Measurements from ENCODE around the gene EPHA4. TPM values are rescaled to one million over a fixed set of nuclear protein-coding genes. Genes with fewer than 3 reads are reported as not detected.

The EPHA4 gene
- total and polyA plus RNA-seq, 2 of the 4 experiments (the other 2 are of a cell fraction): 36.9 to 132 TPM

GRCh38 chr2:221420245-221420644, 151.9 kb downstream of the EPHA4 start:
- H3K18ac ChIP-seq (ENCODE audit: low read depth, low read length): no peak overlapping the region
- DNase-seq (no peak), ATAC-seq (ENCODE audit: low read depth) (no peak)
- H2AFZ ChIP-seq (replicated peaks; ENCODE audit: low read length, poor library complexity): no peak overlapping the region
- no peak overlapping the region for H3K4me3 ChIP-seq (ENCODE audit: insufficient read depth, low read depth, low read length)
- H3K4me2 ChIP-seq (ENCODE audit: low read depth, low read length): no peak overlapping the region
- dilution Hi-C loops (cut with HindIII; ENCODE audit: low sequenced_read_pairs, unreplicated experiment): no loop called here
- H2BK120ac ChIP-seq (ENCODE audit: low read depth, low read length): no peak overlapping the region
- peaks cover 2% of the 10 kb centered on the region; the same call in 1 of the 2 replicates for H3K9me3 ChIP-seq (ENCODE audit: control insufficient read depth, insufficient read depth, low read length)
- no peak overlapping the region for H3K14ac ChIP-seq (replicated peaks; ENCODE audit: low read depth, low read length)
- in situ Hi-C loops (cut with MboI; ENCODE audit: low sequenced_read_pairs): no loop called here
- H2BK15ac ChIP-seq (ENCODE audit: low read depth, low read length): no peak overlapping the region
- no TSS peak for BruUV-seq (replicated peaks)
- peaks cover 23% of the 10 kb centered on the region for H3K36me3 ChIP-seq (ENCODE audit: control insufficient read depth, insufficient read depth, low read length)
- no peak overlapping the region for H4K5ac ChIP-seq (ENCODE audit: low read depth, low read length)
- H3K4me1 ChIP-seq (ENCODE audit: control insufficient read depth, insufficient read depth, low read length): peaks cover 2% of the 10 kb centered on the region; the same call in 1 of the 2 replicates
- peaks cover 0 to 5% of the 10 kb centered on the region in 2 experiments; a peak in 1 of 4 replicates for H3K79me1 ChIP-seq (ENCODE audit: low read depth in 1 of 2, low read length in 2 of 2)
- H3K56ac ChIP-seq (ENCODE audit: extremely low read depth, insufficient read depth, low read length): no peak overlapping the region
- H3K9ac ChIP-seq (ENCODE audit: low read depth, low read length): no peak overlapping the region
- H2BK5ac ChIP-seq (ENCODE audit: low read depth, low read length, poor library complexity, severe bottlenecking): no peak overlapping the region
- H3K9me1 ChIP-seq (ENCODE audit: insufficient read depth, low read length): no peaks in the 10 kb centered on the region
- H2AK9ac ChIP-seq (replicated peaks; ENCODE audit: low read depth, low read length, poor library complexity): no peak overlapping the region
- H4K20me1 ChIP-seq (ENCODE audit: insufficient read depth, low read length): no peaks in the 10 kb centered on the region
- no peak overlapping the region for H3K27ac ChIP-seq (ENCODE audit: insufficient read depth, low read length)
- TF ChIP-seq BHLHE40 (IDR thresholded peaks at IDR 0.05; ENCODE audit: low read depth, low read length) (no peak), POLR2A (IDR thresholded peaks at IDR 0.05; ENCODE audit: low read depth, low read length) (no peak), CHD1 (IDR thresholded peaks at IDR 0.05; ENCODE audit: low read depth, low read length) (no peak), CEBPB (IDR thresholded peaks at IDR 0.05; ENCODE audit: low read depth, low read length) (no peak), CTCF (conservative IDR thresholded peaks at IDR 0.05; ENCODE audit: low read depth, low read length) (no peak), SMC3 (IDR thresholded peaks at IDR 0.05; ENCODE audit: low read depth, low read length) (no peak), ELK1 (IDR thresholded peaks at IDR 0.05; ENCODE audit: borderline replicate concordance, low read depth, low read length) (no peak), RAD21 (IDR thresholded peaks at IDR 0.05; ENCODE audit: low read length) (no peak), MXI1 (IDR thresholded peaks at IDR 0.05; ENCODE audit: borderline replicate concordance, low read depth, low read length) (no peak), RFX5 (IDR thresholded peaks at IDR 0.05; ENCODE audit: low read depth, low read length) (no peak), MAFK (IDR thresholded peaks at IDR 0.05; ENCODE audit: low read depth, low read length) (no peak), FOS (IDR thresholded peaks at IDR 0.05; ENCODE audit: low read depth, low read length) (no peak), MAZ (IDR thresholded peaks at IDR 0.05; ENCODE audit: borderline replicate concordance, low read depth, low read length) (no peak), NFE2L2 (IDR thresholded peaks at IDR 0.05; ENCODE audit: low read depth, low read length) (no peak), RCOR1 (IDR thresholded peaks at IDR 0.05; ENCODE audit: insufficient replicate concordance, low read length) (no peak)
- TF ChIP-seq, protein P1, sequence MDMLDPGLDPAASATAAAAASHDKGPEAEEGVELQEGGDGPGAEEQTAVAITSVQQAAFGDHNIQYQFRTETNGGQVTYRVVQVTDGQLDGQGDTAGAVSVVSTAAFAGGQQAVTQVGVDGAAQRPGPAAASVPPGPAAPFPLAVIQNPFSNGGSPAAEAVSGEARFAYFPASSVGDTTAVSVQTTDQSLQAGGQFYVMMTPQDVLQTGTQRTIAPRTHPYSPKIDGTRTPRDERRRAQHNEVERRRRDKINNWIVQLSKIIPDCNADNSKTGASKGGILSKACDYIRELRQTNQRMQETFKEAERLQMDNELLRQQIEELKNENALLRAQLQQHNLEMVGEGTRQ (IDR thresholded peaks at IDR 0.05; ENCODE audit: low read depth, low read length): no peak
- H3K4ac ChIP-seq (ENCODE audit: low read depth, low read length): no peak overlapping the region
- H2AK5ac ChIP-seq (ENCODE audit: low read depth, low read length): no peak overlapping the region
- intact Hi-C loops (cut with micrococcal nuclease): loop anchor here (10.0 kb wide), 1 partner anchor 575 kb away; no protein-coding TSS in a partner anchor
- H3K27me3 ChIP-seq (ENCODE audit: control insufficient read depth, insufficient read depth, low read length): no peaks in the 10 kb centered on the region
- POLR2A ChIA-PET (ENCODE audit: unreplicated experiment): no interaction called here
- WGBS, 2 experiments (ENCODE audit: extremely low coverage in 2 of 2, insufficient read length in 1 of 2): no CpG with 5 or more reads among the region's 7 CpGs
- no peak overlapping the region for H4K8ac ChIP-seq (ENCODE audit: low read depth in 2 of 2, low read length in 2 of 2)
- H4K91ac ChIP-seq (ENCODE audit: insufficient read depth, low read depth, low read length): no peak overlapping the region
- H3K23ac ChIP-seq (ENCODE audit: low read depth, low read length): no peak overlapping the region
- CTCF ChIA-PET: no interaction called here
- H2BK20ac ChIP-seq (ENCODE audit: low read depth, low read length): no peak overlapping the region
